ENCODE data around the gene DOCK1. TPM values are rescaled to one million over a fixed set of nuclear protein-coding genes. Genes with fewer than 3 reads are reported as not detected.
"Not testable (repeated sequence)": the region's sequence is repeated elsewhere in the genome, so short reads cannot be mapped to it uniquely, and the experiment has no call there.

Gene DOCK1
- polyA plus RNA-seq, 5 donors: 54.9 to 72.3 (median 68.9) TPM

- no peak for DNase-seq
Measured at GRCh38 chr10:127275793-127276450, 370.7 kb downstream of the DOCK1 start.

GRCh38 chr10:127276794-127277462, 371.7 kb downstream of the DOCK1 start:
- DNase-seq: no peak

- DNase-seq: no peak
Measured at GRCh38 chr10:127278001-127278400, 372.8 kb downstream of the DOCK1 start.

GRCh38 chr10:127279334-127279774, 374.1 kb downstream of the DOCK1 start:
- no peak for DNase-seq

- DNase-seq: no peak
Measured at GRCh38 chr10:127280446-127280845, 375.2 kb downstream of the DOCK1 start.

GRCh38 chr10:127283017-127283416, 377.8 kb downstream of the DOCK1 start:
- no peak for DNase-seq

- no peak for DNase-seq
Measured at GRCh38 chr10:127283576-127283975, 378.3 kb downstream of the DOCK1 start.

GRCh38 chr10:127290850-127291249, 385.6 kb downstream of the DOCK1 start:
- DNase-seq: no peak

- DNase-seq: no peak
Measured at GRCh38 chr10:127291329-127291728, 386.1 kb downstream of the DOCK1 start.

GRCh38 chr10:127292888-127293287, 387.7 kb downstream of the DOCK1 start:
- no peak for DNase-seq

GRCh38 chr10:127293640-127294039, 388.4 kb downstream of the DOCK1 start:
- no peak for DNase-seq

GRCh38 chr10:127296696-127297095, 391.5 kb downstream of the DOCK1 start:
- no peak for DNase-seq

GRCh38 chr10:127298381-127298780, 393.2 kb downstream of the DOCK1 start:
- no peak for DNase-seq

- DNase-seq: not testable (repeated sequence)
Measured at GRCh38 chr10:127299192-127299591, 394.0 kb downstream of the DOCK1 start.

- DNase-seq: no peak
Measured at GRCh38 chr10:127299956-127300689, 394.9 kb downstream of the DOCK1 start.

- no peak for DNase-seq
Measured at GRCh38 chr10:127300868-127301321, 395.7 kb downstream of the DOCK1 start.

- no peak for DNase-seq
Measured at GRCh38 chr10:127302343-127302742, 397.1 kb downstream of the DOCK1 start.

GRCh38 chr10:127303105-127303504, 397.9 kb downstream of the DOCK1 start:
- no peak for DNase-seq

- DNase-seq: no peak
Measured at GRCh38 chr10:127303746-127304145, 398.5 kb downstream of the DOCK1 start.

GRCh38 chr10:127306479-127306878, 401.3 kb downstream of the DOCK1 start:
- DNase-seq: no peak

GRCh38 chr10:127307338-127307737, 402.1 kb downstream of the DOCK1 start:
- DNase-seq: no peak

- no peak for DNase-seq
Measured at GRCh38 chr10:127308031-127308430, 402.8 kb downstream of the DOCK1 start.

GRCh38 chr10:127309619-127310018, 404.4 kb downstream of the DOCK1 start:
- not testable (repeated sequence) for DNase-seq
